Fibroblast of lung (primary cell): ENCODE results near the gene CTNNA1. TPM values are rescaled to one million over a fixed set of nuclear protein-coding genes. Genes with fewer than 3 reads are reported as not detected.
A peak's percentile ranks its signal among the peaks of the same experiment; 100 is the strongest.
"Not testable (repeated sequence)": the region's sequence is repeated elsewhere in the genome, so short reads cannot be mapped to it uniquely, and the experiment has no call there.

Experiments used
- DNase-seq, 2 donors: peaks; one replicate each; pipeline versions ENCODE4 v3.0.0 to v3.0.0-alpha.2; 2010; ENCODE audit warnings: low read depth in 2 of 2
- H2AFZ ChIP-seq: 2 replicates; pipeline ENCODE4 v1.5.1; 2012; ENCODE audit warnings: low read length, control low read depth, inconsistent platforms
- H3K27ac ChIP-seq: 2 replicates; pipeline ENCODE4 v1.5.1; 2011; ENCODE audit warnings: low read length, control low read depth; ENCODE audit not compliant: insufficient read depth
- H3K27me3 ChIP-seq: 2 replicates; pipeline ENCODE4 v1.5.1; 2011; ENCODE audit warnings: mild to moderate bottlenecking, low read length; ENCODE audit not compliant: control insufficient read depth, insufficient read depth
- H3K36me3 ChIP-seq: 2 replicates; pipeline ENCODE4 v1.5.1; 2011; ENCODE audit warnings: low read length; ENCODE audit not compliant: control insufficient read depth, insufficient read depth
- H3K4me1 ChIP-seq: 2 replicates; pipeline ENCODE4 v1.5.1; 2011; ENCODE audit warnings: low read length; ENCODE audit not compliant: control insufficient read depth, insufficient read depth; ENCODE audit errors: extremely low read depth
- H3K4me2 ChIP-seq: 2 replicates; pipeline ENCODE4 v1.5.1; 2011; ENCODE audit warnings: low read length, control low read depth; ENCODE audit not compliant: insufficient read depth; ENCODE audit errors: extremely low read depth
- H3K4me3 ChIP-seq, 4 experiments: fragments of 200-600 bp in 1 of 4; sonication (generic) in 1 of 4; replicated peaks in 1 of 4; 2 replicates each; pipeline ENCODE4 v1.5.1; 2011 to 2016; ENCODE audit warnings: low read length in 4 of 4, low read depth in 3 of 4, mild to moderate bottlenecking in 3 of 4, control low read depth in 2 of 4, inconsistent platforms in 1 of 4, mixed read lengths in 1 of 4; ENCODE audit not compliant: insufficient read depth in 1 of 4; ENCODE audit errors: control extremely low read depth in 1 of 4
- H3K79me2 ChIP-seq: 2 replicates; pipeline ENCODE4 v1.5.1; 2012; ENCODE audit warnings: mild to moderate bottlenecking, low read length, inconsistent platforms; ENCODE audit not compliant: control insufficient read depth, insufficient read depth
- H3K9ac ChIP-seq: 2 replicates; pipeline ENCODE4 v1.5.1; 2011; ENCODE audit warnings: mild to moderate bottlenecking, low read length, control low read depth; ENCODE audit not compliant: insufficient read depth
- H3K9me3 ChIP-seq: 2 replicates; pipeline ENCODE4 v1.5.1; 2012; ENCODE audit warnings: low read depth, low read length; ENCODE audit not compliant: control insufficient read depth, insufficient read depth
- H4K20me1 ChIP-seq: 2 replicates; pipeline ENCODE4 v1.5.1; 2011; ENCODE audit warnings: low read length; ENCODE audit not compliant: control insufficient read depth, insufficient read depth; ENCODE audit errors: extremely low read depth
- CTCF ChIP-seq, 2 donors: IDR thresholded peaks in 1 of 2; conservative IDR thresholded peaks in 1 of 2; 1 replicate in 1 of 2; 2 replicates in 1 of 2; pipeline ENCODE4 v1.5.1; 2011 to 2012; ENCODE audit warnings: low read length in 2 of 2, control low read depth in 1 of 2, inconsistent platforms in 1 of 2, low read depth in 1 of 2, mild to moderate bottlenecking in 1 of 2
- EZH2 ChIP-seq: IDR thresholded peaks from 2 replicates; pipeline ENCODE4 v1.5.1; 2012; ENCODE audit warnings: low read length, control low read depth, mild to moderate bottlenecking; ENCODE audit errors: missing control alignments
- polyA plus RNA-seq, 2 donors: library from polyadenylated mRNA; depleted of rRNA in 1 of 2; stranded (reverse) in 1 of 2; unstranded in 1 of 2; fragments of >200 nt; gene quantifications; 2 replicates each; pipeline ENCODE4 v1.2.1, GENCODE V29; 2011 to 2012; ENCODE audit warnings: missing spikeins in 1 of 2
- total RNA-seq: library from RNA; depleted of rRNA; stranded (reverse); fragments of >200 nt; gene quantifications from 2 replicates; pipeline ENCODE4 v1.2.1, GENCODE V29; 2014

The CTNNA1 gene
- total and polyA plus RNA-seq, 2 donors (not counting 1 experiment from before 2014, with no cell fraction given), result 181 to 557 TPM

- H3K27me3 ChIP-seq, result no peaks in the 10 kb centered on the region
- no peaks in the 10 kb centered on the region for H3K36me3 ChIP-seq
- H2AFZ ChIP-seq, result no peak overlapping the region
- H3K4me1 ChIP-seq, result no peaks in the 10 kb centered on the region
- H3K27ac ChIP-seq, result no peak overlapping the region
- H3K9me3 ChIP-seq, result no peaks in the 10 kb centered on the region
- no peak overlapping the region for H3K9ac ChIP-seq
- DNase-seq, result peak; percentile 35 to 37
- H3K4me3 ChIP-seq, result no peak overlapping the region
- no peak overlapping the region for H3K4me2 ChIP-seq
- no peak for TF ChIP-seq EZH2
- no peak for TF ChIP-seq CTCF (conservative IDR thresholded peaks at IDR 0.05 in 1 of 2, IDR thresholded peaks at IDR 0.05 in 1 of 2; ENCODE audit: low read depth in 1 of 2, low read length in 2 of 2)
- peaks cover under 1% of the 10 kb centered on the region for H3K79me2 ChIP-seq
- no peaks in the 10 kb centered on the region for H4K20me1 ChIP-seq
These were observed 4.6 kb upstream of the CTNNA1 start for GRCh38 chr5:138748630-138749081.

- H3K79me2 ChIP-seq, result peaks cover 27% of the 10 kb centered on the region
- H3K27me3 ChIP-seq, H3K9ac ChIP-seq, H3K36me3 ChIP-seq, H2AFZ ChIP-seq, H3K9me3 ChIP-seq, H3K27ac ChIP-seq, H3K4me3 ChIP-seq, H3K4me2 ChIP-seq, H4K20me1 ChIP-seq, H3K4me1 ChIP-seq, DNase-seq: not testable (repeated sequence)
These were observed 1.9 kb upstream of the CTNNA1 start for GRCh38 chr5:138751344-138751743.

- DNase-seq, result peak; percentile 17 to 43
These were observed 779 bp upstream of the CTNNA1 start for GRCh38 chr5:138752341-138752950.

More at GRCh38 chr5:138752341-138752950, 779 bp upstream of the CTNNA1 start:
- Histone ChIP-seq H3K9ac (peak overlapping the region; percentile 84), H3K27ac (peak overlapping the region; percentile 54), H3K79me2 (peaks cover 38% of the 10 kb centered on the region), H3K4me3 (peak overlapping the region; percentile 63 to 89 (median 68)), H3K4me2 (peak overlapping the region; percentile 94), H3K9me3 (no peaks in the 10 kb centered on the region), H3K4me1 (no peaks in the 10 kb centered on the region), H3K27me3 (no peaks in the 10 kb centered on the region), H4K20me1 (no peaks in the 10 kb centered on the region), H3K36me3 (no peaks in the 10 kb centered on the region), H2AFZ (peak overlapping the region; percentile 55)
- TF ChIP-seq CTCF (conservative IDR thresholded peaks at IDR 0.05 in 1 of 2, IDR thresholded peaks at IDR 0.05 in 1 of 2; ENCODE audit: low read depth in 1 of 2, low read length in 2 of 2) (no peak), EZH2 (no peak)
